GM19023 (cell line): Measurements from ENCODE around the gene COLEC11.
"Not testable (repeated sequence)": the region's sequence is repeated elsewhere in the genome, so short reads cannot be mapped to it uniquely, and the experiment has no call there.

Experiments
- ATAC-seq: cut with Tn5 transposase; IDR thresholded peaks from one replicate; pipeline ENCODE4 v1.9.1; 2021; ENCODE audit warnings: mild to moderate bottlenecking, moderate library complexity; ENCODE audit not compliant: unreplicated experiment

Gene COLEC11

DNA sequence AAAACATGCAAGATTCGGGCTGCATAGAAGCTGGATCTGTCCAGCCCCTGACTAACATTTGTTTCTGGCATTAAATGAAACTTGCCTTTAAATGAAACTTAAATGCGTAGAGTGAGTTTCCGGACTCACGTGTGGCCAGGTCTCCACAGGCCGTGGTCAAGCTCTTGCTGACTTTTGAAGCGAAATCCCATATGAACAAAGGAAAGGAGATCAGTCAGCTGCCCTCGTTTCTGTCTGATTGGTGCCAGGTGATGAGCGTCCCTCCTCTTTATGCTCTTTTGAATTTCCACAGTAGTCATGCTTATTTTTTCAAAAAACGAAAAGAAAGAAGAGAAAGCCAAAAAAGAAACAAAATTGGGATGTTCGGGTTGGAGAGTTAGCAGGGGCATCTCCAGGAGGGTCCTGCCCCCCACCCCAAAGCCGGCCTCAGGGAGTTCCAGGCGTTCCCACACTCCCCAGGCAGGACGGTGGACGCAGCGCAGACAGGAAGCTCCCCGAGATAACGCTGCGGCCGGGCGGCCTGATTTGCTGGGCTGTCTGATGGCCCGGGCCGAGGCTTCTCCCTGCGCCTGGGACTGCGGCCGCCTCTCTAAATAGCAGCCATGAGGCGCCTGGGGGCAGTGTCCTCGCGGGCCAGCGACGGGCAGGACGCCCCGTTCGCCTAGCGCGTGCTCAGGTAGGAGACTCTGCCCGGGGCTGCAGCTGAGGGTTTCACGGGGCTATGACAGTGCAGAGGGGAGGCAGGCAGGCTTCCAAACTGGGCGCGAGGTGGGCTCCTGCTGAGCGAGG lies at the start of gene COLEC11:
TSS of gene COLEC11 (plus strand) at position 620 of the 789 bp plus-strand sequence. CDS start 9,229 bp downstream, outside the sequence.
- ATAC-seq, result no peak

DNA sequence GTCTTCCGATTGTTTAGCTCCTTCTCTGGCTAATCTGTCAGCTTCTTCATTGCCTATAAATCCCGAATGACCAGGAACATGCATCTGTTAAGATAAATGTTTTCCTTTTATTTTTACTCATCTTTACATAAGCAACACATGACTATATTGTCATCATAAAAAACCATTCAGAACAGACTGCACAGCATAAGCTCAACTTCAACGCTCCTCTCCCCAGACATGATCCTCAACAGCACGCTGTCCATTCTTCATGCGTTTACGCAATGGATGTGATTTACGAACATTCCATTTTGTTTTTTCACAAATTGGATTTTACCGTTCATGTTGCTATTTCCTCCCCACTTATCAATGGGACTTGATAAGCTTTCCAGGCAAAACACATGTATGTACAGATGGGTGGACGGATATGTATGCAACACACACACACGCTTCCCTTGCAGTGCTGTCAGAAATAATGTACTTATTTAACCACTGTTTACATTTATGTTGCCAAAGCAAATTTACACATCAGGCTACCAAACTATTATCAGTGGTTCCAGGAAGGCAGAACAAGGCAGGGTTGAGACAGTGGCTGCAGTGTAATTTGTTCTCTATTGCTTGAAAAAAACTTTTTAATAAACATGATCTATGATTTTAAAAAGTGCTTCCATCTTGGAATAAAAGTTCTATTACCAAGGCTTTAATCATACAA lies 49.0 kb upstream of the COLEC11 start:
- ATAC-seq, result no peak

DNA sequence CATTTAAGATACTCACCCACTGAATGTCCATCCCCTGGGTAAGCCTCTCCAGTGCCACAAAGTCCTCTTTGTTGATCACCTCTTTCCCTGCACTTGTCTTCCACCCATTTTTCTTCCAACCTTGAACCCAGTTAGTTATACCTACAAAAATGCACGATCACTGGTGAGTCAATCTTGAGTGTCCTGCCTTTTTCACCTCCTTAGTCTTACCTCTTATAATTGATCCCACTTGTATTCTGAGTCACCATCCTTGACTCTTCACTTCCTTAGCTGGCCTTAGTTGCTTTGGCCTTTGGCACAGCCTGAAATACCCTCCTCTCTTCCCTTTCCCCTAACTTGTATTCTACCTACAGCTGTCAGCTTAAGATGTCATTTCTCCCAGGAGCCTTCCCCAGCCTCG lies 47.0 kb upstream of the COLEC11 start:
- no peak for ATAC-seq

DNA sequence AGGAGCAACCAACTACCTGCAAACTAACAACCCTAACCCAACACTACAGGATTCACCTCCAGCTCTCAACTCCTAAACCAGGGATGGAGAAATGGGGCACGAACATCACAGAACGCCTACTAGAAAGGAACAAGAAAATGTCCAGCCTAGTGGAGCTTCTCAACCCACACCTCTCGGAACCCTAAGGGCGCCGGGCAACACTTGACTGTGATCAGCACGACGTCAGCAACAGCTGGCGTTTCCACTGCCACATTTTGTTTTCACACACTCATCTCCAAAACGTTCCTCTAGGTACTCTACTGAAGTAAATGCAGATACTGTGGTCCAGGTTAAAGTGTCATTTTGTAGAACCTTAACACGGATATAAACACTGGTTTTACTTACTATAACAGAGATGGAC lies 41.0 kb upstream of the COLEC11 start:
- ATAC-seq, result no peak

DNA sequence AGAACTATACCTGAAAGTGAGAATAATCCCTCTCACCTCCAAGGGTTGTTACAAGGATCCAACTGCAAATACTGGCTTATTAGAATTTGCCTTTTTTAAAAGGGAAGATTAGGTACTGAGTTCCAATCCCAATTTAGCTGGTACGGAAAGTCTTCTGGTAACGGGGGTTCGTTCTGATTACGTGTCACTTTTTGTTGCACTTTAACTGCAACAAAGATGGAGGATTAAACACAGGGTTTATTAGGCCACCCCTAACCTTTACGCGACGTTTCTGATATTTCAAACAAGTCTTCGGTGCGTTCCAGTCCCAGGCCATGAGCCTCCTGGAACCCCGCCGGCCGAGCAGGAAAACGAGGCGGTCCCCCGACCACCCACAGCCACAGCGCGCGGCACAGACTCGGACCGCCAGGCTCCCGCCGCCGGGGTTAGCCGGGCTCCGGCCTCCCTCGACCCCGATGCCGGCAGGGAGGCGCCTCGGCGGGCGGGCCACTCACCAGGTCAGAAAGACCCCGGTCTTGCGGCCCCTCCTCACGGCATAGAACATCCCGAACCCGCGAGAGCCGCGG lies 37.2 kb upstream of the COLEC11 start:
- peak; percentile 36 for ATAC-seq

DNA sequence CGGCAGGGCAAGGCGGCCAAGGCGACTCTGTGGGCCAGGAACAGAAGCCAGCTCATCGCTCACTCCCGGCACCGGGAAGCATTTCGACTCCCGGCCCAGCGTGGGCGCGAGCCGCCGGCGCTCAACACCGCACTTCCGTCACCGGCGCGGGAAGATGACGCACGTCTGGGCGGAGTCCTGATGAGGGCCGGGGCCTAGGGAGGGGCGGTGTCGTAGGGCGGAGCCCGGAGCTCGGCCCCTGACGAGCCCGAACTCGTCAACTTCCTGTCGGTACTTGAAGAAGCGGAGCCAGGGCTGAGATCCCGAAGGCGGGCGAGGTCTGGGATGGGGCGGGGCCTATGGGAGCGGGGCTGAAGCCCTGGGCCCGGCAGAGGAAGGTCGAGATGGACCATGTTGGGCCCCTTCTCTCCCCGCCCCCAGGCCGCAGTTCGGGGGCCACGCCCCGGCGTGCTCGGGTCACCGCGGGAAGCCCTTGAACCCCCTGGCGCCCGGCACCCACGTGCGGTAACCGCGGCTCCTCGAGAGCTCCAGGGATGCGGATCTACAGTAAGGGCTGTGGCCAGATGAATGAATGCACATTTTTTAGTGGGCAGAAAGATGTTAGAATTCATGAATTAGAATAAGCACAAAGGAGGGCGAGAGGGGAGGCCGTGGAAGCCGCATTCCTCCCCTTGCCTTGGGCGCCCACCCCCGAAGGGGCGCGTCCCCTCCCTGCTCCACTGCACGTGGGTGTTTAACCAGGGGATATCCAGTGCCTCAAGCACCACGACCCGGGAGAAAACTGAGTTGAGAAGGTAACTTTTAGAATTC lies 36.5 kb upstream of the COLEC11 start, which contains the start of gene RNASEH1:
TSS of gene RNASEH1 (minus strand) at position 129 of the 810 bp plus-strand sequence. CDS start at position 56, 73 bp downstream.
- peak; percentile 94 for ATAC-seq

DNA sequence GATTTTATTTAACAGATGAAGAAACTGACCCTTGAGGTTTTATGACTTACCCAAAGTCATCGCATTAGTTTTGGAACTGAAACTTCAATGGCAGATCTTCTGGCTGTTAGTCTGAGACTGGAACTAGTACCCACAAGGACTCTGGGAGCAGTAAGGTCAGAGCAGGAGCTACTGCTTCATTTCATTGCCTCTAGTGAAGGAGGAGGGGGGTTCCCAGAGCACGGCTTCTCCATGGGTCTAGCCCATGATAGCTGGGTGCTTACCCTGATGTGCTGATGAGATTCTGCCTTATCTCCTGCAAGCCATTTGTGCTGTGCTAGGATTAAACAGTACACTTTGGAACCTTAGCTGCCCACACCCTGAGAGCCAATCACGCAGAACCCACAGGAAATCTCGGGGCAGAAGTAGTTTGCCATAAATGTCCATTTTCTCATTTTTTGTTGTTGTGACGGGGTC lies 31.4 kb upstream of the COLEC11 start:
- peak; percentile 44 for ATAC-seq

DNA sequence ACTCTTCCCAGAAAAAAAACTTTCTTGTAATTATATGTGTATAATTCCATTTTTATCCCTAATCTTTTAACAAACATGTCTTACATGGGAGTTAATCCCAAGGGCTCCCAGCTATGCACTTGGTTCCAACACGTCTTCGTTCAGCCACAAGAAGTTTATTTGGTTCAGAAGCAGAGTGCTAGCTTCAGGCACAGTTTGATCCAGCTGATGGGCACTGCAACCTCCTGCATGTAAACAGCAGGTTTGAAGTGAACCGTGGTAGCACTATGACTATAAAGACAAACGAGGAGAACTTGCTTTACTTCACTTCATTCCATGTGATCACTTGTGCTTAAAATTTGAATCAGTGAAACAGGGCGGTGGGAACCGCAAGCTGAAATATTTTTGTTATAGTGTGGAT lies 29.8 kb upstream of the COLEC11 start:
- ATAC-seq, result no peak

DNA sequence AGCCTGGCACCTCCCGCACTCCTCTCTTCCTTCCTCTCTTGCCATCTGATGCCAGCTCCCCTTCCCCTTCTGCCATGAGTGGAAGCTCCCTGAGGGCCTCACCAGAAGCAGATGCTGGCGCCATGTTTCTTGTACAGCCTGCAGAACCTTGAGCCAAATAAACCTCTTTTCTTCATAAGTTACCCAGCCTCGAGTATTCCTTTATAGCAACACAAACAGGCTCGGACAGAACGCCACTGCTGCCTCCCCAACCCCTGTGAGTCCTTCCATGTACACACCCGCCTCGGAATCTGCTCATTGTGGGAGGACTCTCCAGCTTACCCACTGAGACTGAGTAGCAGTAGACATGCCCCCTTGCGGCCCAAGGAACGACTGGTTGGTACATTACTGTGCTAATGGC lies 28.1 kb upstream of the COLEC11 start:
- no peak for ATAC-seq

DNA sequence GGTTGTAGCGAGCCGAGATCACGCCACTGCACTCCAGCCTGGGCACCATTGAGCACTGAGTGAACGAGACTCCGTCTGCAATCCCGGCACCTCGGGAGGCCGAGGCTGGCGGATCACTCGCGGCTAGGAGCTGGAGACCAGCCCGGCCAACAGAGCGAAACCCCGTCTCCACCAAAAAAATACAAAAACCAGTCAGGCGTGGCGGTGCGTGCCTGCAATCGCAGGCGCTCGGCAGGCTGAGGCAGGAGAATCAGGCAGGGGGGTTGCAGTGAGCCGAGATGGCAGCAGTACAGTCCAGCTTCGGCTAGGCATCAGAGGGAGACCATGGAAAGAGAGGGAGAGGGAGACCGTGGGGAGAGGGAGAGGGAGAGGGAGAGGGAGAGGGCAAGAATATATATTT lies 25.3 kb upstream of the COLEC11 start:
- ATAC-seq, result not testable (repeated sequence)

DNA sequence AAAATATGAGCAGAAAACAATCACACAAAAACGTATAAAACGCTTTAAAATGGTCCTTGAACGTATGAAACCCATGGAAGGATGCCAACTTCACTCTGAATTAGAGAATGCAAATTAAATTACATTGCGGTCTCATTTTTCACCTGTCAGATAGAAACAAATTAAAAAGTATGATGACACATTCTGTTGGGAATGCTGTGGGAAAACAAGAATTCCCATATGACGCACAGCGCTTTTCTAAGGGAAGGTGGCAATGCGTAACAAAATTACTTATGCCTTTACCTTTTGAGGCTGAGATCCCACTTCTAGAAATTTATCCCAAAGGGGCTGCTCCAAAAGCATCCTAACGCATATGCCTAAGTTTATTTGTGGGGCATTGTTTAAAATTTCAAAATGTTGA lies 23.6 kb upstream of the COLEC11 start:
- no peak for ATAC-seq

DNA sequence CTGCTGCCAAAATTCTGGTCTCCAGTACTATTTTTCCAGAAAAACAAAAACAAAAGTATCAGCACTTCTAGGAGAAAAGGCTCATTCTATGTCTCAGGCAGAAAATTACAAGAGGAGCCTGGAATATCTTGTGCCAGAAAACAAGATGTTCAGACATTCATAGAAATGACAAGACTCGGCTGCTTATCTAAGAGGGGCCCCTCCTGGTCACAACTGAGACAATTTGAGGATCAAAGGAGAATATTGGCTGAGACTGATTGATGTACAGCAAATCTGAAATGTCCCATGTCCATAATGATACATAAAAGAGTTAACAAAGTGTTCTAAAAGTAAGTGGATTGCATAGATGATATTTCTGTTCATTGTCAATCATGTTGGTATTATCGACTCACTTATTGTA lies 22.3 kb upstream of the COLEC11 start:
- no peak for ATAC-seq

DNA sequence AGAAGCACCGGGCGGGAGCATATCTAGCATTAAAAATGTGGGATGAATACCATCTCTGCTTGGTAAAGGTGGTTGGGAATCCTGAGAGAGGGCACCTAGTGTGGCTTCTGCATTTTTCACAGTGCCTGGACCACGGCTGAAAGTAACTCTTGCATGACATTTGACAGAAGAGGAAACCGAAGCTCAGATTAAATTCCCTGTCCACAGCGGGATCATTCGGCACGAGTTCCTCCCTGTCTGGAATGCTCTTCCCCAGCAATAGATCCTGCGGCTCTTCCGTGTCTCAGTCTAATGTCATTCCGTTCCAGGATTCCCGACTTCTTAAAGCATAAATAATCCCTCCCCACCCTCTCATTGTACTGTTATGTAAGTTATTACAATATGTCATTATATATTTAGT lies 20.8 kb upstream of the COLEC11 start:
- ATAC-seq, result no peak

DNA sequence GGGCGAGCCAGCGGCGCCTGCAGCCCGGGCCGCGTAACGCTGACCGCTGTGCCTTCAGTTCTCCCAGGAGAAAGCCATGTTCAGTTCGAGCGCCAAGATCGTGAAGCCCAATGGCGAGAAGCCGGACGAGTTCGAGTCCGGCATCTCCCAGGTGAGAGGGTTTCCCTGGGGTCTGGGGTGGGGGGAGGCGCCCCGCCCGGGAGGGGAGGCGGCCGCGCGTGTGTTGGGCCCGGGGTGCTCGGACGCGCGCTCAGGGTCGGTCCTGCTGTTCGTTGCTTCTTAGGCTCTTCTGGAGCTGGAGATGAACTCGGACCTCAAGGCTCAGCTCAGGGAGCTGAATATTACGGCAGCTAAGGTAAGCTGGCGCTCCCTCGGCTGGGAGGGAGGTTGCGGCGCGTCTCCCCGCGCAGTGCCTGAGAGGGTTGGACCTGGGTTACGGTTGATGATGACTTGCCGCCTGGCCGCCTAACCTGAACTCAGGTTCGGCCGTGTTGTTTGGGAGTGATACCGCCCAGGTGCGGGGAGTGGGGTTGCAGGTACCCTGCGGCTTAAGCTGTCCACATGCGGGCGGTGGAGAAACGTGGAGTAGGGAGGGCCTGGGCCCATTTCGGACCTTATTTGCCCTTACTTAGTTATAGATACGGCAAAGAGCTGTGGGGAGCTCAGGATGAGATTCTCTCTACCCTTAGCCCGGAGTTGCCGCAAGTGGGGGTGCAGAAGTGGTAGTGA lies 19.2 kb upstream of the COLEC11 start:
- ATAC-seq, result peak; percentile 28

DNA sequence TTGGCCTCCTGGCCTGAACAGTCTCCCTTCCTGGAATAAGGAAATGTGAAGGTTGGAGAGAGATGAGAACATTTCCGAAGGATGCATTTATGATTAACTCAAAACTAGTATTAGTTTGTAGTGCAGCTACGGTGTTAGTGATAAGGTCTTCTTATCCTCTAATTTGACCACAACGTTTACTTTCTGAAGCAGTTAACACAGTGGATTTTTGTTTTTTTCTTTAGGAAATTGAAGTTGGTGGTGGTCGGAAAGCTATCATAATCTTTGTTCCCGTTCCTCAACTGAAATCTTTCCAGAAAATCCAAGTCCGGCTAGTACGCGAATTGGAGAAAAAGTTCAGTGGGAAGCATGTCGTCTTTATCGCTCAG lies 18.7 kb upstream of the COLEC11 start:
- ATAC-seq, result not testable (repeated sequence)

DNA sequence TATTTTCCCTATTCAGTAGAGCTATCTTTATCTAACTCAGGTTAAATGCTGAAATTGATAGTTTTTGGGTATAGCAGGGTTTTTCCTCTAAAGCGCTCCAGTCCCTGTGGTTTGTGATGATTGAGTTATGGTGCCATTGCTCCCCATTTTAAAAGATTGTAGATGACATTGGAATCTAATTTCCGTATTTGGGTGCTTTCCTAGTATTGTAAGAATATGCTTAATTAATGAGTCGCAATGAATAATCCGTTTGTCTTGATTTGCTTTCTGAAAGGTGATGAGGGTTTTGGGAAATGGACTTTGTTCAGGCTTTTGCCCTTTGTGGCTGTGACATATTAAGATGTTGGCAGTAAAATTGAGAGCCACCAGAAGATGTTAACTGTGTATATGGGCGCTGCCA lies 15.9 kb upstream of the COLEC11 start:
- no peak for ATAC-seq

DNA sequence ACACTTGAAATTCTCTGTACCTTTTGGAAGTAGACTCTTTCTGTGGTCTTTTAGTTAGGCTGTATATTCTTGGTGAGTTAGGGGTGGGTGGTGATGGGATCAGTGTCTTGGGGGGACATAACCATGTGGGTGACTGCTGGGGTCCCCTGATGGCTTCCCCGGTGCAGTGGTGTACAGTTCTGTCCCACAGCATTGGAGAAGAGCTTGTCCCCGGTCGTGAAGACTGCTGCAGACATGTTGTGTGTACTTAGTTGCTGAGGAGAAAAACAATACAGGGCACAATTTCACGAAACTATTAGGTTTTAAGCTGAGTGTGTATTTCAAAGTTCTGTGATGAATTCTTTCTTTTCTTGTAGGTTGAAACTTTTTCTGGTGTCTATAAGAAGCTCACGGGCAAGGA lies 14.5 kb upstream of the COLEC11 start:
- no peak for ATAC-seq

DNA sequence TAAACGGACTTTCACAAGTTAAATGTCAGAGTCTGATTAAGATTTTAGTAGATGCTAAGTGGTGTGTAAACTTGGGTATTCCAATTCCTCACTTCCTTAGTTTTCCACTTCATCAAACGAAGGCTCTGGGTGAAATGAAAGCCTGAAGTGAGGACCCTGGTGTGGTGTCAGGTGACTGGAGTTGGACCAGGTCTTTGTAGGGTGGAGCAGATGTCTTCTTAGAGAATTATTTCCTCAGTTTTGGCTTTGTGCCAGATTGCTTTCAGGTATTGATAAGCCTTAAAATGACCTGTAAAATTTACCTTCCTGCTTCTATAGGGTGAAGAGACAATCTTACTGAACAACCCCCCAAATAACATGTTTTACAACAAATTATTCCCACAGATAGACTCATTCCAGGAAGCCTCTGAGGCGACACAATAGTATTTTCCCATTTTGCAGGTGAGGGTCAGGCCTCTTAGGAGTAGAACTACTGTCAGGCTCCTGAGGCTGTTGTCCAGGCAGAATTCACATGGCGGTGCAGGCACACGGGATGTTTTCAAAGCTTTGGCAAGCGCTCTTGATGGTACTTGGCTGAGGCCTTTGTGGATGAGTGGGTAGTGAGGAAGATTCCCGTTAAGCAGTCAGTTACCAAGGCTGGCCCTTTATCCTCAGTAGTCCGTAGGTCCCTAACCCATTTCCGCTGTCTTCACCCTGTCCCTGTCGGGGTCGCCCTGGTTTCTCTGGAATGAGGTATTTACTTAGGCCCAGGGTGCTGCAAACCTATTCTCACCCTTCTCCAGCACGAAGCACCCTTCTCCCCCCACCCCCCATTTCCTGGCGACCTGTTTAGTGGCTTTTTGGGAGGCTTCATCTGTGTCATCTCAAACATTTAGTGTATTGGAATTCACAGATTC lies 13.3 kb upstream of the COLEC11 start:
- ATAC-seq, result no peak

DNA sequence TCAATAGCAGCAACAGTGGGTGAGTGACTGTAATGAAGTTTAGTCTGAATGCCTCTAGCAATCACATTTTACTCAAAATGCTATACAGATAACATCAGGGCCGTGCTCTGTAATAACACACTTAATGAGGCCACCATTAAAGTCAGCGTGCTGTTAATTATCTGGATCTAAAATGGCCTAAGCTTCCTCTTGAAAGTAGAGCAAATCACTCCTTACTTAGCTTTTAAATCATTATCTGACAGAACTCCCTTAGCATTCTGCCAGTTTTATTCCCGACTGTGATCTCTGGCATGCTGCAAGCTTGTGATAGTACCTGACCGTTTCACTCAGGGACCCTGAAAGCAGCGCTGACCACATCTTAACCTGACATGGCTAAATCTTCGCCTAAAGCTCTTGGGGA lies 10.8 kb upstream of the COLEC11 start:
- ATAC-seq, result no peak
